Erythroblast (primary cell): ENCODE data around the gene RPS29.
"Not testable (repeated sequence)": the region's sequence is repeated elsewhere in the genome, so short reads cannot be mapped to it uniquely, and the experiment has no call there.

Experiments used
- GATA1 ChIP-seq: IDR thresholded peaks from 2 replicates; pipeline ENCODE4 v1.6.1; 2011; ENCODE audit warnings: low read depth, mild to moderate bottlenecking, control low read depth, low read length, moderate library complexity
- POLR2A ChIP-seq: IDR thresholded peaks from 2 replicates; pipeline ENCODE4 v1.6.1; 2011; ENCODE audit warnings: mild to moderate bottlenecking, low read length

DNA sequence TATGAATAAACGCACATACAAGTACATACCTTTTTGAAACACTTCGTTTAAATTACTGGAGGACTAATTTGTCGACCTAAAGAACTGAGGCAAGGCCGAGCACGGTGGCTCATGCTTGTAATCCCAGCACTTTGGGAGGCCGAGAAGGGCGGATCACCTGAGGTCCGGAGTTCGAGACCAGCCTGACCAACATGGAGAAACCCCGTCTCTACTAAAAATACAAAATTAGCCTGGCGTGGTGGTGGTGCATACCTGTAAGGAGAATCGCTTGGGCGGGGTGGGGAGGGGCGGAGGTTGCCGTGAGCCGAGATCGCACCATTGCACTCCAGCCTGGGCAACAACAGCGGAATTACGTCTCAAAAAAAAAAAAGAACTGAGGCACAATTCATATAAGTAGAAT is 33.1 kb upstream of the RPS29 start:
- not testable (repeated sequence) for TF ChIP-seq POLR2A, GATA1
